ENCODE measurements around the gene SFMBT2.

DNA sequence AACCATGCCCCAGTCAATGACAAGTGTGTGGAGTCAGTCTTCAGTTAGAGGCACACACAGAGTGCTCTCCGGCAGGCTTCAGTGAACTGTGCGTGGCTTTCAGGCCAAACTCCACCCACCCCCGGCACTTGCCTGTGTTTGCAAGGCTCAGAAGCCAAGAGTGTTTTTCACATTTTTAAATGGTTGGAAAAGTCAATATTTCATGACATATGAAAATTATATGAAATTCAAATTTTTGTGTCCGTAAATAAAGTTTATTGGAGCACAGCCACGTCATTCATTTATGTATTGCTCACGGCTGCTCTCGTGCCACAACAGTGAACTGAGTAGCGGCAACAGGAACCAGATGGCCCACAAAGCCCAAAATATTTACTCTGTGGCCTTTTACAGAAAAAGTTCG lies 104.7 kb downstream of the SFMBT2 start:
- TF ChIP-seq, protein P1, sequence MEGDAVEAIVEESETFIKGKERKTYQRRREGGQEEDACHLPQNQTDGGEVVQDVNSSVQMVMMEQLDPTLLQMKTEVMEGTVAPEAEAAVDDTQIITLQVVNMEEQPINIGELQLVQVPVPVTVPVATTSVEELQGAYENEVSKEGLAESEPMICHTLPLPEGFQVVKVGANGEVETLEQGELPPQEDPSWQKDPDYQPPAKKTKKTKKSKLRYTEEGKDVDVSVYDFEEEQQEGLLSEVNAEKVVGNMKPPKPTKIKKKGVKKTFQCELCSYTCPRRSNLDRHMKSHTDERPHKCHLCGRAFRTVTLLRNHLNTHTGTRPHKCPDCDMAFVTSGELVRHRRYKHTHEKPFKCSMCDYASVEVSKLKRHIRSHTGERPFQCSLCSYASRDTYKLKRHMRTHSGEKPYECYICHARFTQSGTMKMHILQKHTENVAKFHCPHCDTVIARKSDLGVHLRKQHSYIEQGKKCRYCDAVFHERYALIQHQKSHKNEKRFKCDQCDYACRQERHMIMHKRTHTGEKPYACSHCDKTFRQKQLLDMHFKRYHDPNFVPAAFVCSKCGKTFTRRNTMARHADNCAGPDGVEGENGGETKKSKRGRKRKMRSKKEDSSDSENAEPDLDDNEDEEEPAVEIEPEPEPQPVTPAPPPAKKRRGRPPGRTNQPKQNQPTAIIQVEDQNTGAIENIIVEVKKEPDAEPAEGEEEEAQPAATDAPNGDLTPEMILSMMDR (IDR thresholded peaks at IDR 0.05) = no peak
- TF ChIP-seq POLR2A (IDR thresholded peaks at IDR 0.05) = no peak

Measured in body of pancreas (tissue), 4 donors.